ENCODE data around the gene MLXIP.
"Not testable (repeated sequence)": the region's sequence is repeated elsewhere in the genome, so short reads cannot be mapped to it uniquely, and the experiment has no call there.

The MLXIP gene

DNA sequence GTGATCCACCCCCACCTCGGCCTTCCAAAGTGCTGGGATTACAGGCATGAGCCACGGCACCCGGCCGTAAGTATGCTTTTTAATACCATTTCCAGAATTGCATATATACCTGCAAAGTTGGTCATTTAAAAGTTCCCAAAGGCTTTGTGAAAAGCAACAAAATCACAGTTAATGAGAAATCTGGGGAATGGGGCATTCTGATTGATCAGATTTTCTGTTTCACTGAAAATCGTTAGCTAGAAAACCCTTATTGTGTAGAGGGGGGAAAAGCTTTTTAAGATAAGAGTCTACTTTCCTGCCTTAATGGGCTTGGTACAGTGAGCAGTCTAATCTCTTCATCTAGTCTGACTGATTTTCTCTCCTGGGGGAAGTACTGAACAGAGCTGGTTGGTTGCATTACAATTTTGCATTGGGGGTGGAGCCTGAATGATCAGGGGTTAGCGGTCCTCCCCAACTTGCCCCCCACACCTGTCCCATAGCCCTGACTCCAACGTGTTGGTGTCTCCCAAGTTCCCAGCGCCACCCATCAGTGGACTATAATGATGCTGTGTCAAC, 71.6 kb downstream of the MLXIP start:
- DNase-seq: no peak

DNA sequence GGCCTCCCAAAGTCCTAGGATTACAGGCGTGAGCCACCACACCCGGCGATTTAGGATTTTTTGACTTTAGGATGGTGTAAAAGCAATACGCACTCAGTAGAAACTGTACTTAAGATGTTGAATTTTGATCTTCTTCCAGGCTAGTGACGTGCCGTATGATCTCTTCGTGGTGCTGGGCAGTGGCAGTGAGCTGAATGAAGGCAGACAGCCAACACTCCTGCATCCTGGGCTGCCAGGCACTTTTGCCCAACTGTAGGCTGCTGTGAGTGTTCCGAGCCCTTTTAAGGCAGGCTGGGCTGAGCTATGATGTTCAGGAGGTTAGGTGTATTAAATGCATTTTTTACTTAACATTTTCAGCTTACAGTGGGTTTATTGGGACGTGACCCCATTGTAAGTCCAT, 74.2 kb downstream of the MLXIP start:
- DNase-seq: no peak

DNA sequence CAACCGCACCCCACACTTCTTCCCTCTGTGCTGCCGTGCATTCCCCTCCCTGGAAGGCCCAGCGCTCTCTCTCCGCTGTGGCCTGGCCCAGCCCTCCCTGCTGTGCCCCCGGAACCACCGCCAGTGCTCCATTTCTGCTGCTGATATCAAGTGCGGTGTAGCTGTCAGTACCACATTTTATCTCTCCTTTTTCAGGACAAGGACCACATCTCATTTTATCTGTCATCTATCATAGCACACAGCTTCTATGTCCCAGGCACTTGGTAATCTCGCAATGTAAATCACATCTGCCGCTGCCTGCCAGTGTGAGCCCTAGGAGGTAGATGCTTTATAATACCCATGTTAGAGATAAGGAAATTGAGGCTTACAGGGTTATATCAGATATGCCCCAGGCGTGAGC, 77.1 kb downstream of the MLXIP start:
- DNase-seq: no peak

DNA sequence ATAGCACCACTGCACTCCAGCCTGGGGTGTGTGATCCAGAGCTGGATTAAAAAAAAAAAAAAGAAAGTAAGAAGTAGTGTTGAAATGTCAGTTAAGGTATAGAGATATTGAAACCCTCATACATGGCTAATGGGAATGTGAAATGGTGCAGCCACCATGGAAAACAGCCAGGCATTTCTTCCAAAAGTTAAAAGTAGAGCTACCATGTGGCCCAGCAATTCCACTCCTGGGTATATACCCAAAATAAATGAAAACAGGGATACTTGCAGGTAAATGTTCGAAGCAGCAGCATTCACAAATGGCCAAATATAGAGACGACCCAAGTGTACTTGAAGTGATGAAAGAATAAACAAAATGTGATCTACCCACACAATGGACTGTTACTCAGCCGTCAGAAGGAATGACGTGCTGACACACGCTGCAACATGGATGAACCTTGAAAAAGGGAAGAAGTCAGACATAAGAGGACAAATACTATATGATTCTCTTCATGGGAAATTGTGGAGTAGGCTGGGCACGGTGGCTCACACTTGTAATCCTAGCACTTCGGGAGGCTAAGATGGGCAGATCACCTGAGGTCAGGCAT, 80.2 kb downstream of the MLXIP start:
- no peak for DNase-seq

DNA sequence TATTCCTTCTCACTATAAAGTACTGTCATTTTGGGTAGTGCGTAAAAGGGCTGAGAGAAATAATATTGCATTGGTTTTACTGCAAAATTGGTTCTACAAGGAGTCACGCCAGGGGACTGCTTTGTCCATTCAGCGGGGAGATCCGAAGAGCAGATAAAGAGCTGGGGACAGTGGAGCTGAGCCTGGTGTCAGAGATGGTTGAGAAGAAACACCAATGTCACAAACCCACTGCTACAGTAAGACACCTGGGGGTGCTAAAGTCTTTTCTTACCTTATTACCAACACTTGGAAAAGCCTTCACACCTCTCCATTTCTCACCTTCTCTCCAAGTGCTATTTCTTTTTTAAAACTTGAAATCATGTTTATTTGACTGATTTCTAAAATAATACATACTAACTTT, 81.3 kb downstream of the MLXIP start:
- DNase-seq: no peak

DNA sequence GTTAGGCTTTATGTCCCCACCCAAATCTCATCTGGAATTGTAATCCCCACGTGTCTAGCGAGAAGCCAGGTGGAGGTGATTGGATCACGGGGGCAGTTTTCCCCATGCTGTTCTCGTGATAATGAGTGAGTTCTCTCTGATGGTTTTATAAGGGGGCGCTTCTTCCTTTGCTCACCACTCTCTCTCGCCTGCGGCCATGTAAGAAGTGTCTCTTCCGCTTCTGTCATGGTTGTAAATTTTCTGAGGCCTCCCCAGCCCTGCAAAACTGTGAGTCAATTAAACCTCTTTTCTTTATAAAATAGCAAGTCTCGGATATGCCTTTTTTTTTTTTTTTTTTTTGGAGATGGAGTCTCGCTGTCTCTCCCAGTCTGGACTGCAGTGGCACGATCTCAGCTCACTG, 82.2 kb downstream of the MLXIP start:
- DNase-seq: no peak

DNA sequence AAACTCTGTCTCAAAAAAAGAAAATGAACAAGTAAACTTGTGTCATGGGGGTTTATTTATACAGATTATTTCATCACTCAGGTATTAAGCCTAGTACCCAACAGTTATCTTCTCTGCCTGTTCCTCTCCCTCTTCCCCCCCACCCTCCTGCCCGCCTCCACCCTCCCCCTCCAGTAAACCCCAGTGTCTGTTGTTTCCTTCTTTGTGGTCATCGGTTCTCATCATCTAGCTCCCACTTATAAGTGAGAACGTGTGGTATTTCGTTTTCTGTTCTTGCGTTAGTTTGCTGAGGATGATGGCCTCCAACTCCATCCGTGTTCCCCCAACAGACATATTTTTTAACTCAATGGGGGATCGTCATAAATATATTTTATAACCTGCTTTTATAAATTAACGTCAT, 83.1 kb downstream of the MLXIP start:
- no peak for DNase-seq

DNA sequence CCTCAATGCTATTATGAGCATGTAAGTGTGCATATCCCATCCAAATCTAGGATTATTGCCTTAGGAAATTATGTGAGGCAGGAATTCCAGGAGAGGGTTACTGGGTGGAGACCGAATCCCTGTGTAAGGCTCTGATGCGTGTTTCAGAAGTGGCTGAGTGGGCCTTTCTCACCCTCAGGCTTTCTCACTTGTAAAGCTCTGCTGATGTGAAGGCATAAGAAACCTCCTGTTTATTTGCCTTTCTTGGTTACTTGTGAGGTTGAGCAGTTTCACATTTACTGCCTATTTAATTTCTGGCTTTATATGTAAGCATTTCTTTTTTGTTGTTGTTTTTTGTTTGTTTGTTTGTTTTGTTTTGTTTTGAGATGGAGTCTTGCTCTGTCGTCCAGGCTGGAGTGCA, 84.4 kb downstream of the MLXIP start:
- DNase-seq: no peak

DNA sequence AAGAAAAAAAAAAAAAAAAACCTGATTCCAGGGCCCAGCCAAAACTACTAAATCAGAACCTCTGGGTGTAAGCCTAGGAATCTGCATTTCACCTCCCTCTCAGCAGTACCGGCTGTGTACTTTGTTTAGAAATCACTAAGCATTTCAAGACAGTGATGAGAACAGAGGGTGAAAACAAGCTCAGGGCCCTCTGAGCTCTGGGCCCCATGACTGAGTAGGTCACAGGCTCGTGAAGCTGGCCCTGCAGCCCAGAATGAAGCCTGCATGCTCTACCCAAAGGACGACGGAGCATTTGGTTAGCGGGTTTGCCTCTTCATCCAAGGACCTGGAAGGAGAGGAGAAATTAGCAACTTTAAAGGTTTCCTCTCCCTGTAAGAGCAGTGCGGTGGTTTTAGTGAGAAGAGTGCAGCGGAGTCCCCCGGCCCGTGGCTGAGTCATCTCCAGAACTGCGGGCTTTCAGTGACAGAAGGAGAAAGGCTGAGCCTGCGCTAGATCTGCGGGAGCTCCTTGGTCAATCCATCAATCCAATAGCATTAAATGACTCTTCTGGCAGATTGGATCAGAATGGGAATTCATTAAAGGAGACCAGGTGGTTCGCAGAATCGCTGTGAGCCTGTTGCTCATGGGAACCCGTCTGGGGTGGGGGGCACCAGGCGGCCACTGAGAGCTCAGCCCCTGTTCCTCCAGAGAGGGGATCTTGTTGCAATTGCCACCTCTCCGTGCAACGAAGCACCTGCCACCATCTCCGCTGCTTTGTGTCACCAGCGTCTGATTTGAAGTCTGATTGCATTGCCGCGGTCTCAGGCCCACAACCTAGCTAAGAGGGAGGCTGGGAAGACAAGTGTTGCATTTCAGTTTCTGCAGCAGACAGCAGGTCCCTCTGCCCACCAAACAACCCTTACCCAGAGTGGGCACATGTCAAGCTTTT, 88.1 kb downstream of the MLXIP start:
- peak; percentile 51 to 61 for DNase-seq

DNA sequence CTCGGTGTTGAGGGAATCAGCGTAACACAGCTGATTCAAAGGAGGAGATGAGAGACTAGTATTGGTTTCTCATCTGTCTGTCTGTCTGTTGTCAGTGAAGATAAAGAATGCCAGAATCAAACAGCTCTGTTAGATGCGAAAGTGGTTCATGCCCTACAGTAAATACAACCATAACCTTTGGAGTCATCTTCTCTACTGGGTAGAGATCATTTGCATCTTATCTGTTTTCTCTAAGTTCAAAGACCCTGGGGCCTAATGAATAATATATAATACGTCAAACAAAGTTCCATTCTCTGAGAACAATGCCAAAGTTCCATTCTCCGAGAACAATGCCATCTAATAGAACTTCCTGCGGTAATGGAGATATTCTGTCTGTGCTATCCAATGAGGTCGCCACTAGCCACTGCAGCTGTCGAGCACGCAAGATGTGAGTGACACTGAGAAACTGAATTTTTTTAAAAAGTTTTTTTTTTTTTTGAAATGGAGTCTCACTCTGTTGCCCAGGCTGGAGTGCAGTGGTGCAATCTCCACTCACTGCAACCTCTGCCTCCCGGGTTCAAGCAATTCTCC, 88.9 kb downstream of the MLXIP start:
- DNase-seq: no peak

DNA sequence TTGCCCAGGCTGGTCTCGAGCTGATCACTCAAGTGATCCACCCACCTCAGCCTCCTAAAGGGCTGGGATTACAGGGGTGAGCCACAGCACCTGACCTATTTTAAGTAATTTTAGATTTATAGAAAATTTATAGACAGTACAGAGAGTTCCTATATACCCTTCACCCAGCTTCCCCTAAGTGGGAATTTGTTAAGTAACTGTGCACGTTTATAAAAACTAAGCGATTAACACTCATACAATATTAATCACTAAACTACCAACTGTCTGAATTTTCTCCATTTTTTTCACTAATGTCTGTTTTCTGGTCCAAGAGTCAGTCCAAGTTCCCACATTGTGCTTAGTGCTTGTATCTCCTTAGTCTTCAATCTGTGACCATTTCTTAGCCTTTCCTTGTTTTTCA, 89.9 kb downstream of the MLXIP start:
- no peak for DNase-seq

DNA sequence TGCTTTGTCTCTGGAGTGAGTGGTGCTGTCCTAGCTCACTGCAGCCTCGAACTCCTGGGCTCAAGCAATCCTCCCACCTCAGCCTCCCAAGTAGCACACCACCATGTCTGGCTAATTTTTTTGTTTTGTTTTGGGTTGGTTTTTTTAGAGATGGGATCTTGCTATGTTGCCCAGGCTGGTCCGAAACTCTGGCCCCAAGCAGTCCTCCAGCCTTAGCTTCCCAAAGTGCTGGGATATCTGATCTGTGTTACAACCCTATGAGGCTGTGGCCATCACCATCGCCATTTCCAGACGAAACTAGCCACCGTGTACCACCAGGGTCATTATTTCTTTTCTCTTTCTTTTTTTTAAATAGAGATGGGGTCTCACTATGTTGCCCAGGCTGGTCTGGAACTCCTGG, 92.8 kb downstream of the MLXIP start:
- no peak for DNase-seq

DNA sequence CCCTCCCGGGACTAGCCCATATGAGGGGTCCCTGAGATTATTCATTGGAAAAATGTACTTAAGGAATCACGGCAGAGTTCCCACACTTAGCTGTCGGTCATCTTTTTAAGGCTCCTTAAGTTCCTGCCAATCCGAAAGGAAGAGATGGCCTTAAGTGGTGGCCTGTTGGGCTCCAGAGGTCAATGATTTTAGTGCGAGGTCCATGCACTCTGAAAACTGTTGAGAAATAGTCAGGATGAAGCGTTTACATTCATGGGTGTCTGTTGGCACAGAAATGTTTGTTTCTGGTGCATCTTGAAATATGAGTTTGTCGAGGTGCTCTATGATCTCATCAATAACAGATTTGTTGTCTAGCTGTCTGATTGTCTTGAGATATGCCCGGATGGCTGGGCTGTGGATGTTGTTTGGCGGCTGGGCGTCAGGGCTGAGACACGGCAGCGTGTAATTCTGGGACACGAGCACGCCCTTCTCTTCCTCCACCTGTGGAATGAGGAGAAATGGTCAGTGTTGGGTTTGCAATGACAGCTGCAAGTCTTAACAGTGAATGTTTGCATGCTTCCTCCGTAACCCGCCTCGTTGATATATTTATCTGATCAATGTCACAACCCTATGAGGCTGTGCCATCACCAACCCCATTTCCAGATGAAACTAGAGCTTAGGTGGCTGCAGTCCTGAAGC, 93.8 kb downstream of the MLXIP start:
- no peak for DNase-seq

DNA sequence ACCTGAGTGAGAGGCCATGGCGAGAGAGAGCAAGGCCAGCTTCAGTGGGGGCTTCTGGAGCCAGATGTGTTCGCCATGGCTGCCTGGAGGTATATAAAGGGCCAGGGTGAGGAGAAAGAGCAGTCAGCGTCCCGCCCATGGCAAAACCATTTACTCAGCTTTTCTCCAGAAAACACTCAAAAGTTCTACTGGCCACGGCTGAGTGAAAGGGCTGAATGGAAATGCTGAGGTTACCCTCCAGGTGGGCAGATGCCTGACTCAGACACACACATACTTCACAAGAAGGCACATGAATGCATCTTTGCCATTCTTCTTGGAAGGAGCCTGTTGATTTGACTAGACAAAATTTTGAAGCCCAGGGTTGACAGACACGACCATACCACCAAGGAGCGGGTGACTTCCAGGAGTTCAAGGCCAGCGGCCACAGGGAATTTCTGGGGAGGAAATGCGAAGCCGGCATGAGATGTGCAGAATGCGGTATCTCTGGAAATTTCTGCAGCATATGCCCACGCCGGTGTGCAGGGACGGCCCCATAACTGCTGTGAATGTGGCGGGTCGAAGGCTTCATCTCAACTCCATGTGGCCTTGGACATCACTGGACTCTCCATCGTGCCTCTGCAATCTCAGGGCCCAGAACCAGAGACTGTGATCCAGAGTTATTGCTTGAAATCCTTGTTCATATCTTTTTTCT, 95.7 kb downstream of the MLXIP start, which contains the start of gene IL31:
Gene IL31 (minus strand): TSS at position 67 of the 691 bp plus-strand sequence. CDS start 49 bp downstream, at position 18.
- peak in 1 of 2 donors; percentile 20 for DNase-seq

DNA sequence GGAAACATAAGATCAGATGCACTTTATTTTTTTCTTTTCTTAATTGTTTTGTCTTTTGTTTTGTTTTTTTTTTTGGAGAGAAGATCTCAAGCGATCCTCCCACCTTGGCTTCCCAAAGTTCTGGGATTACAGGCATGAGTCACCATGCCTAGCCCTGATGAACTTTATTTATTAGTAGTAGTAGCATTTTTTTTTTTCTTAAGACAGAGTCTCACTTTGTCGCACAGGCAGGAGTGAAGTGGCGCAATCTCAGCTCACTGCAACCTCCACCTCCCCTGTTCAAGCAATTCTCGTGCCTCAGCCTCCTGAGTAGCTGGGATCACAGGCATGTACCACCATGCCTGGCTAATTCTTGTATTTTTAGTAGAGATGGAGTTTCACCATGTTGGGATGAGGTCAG, 97.9 kb downstream of the MLXIP start:
- not testable (repeated sequence) for DNase-seq

DNA sequence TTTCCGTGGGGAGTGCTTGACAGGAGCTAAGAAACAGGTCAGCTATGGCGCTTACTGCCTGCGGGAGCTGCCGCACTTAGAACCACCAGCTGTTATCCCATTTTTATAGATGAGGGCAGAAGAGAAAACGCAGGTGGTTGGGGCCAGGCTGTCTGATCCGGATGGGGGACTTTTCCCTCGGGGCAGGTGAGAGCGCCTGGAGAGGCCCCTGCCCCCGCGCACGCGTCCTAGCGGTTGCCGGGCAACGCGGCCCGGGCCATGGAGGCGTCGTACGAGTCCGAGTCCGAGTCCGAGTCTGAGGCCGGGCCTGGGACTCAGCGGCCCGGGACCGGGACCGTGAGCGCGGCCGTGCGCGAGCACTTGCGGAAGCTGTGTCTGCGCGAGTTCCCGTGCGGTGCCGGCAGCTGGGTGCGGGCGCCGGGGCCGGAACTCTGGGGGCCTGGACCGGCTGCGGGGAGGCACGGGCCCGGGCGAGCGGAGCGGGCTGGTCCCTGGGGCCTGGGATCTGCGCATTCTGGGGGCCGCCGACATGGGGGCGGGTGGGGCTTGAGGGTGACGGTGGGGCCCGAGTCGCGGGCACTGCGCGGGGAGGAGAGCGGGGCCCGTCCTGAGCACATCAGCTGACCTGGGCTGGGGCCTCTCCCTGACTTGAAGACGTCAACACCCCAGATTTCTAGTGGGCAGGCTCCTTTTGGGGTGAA, 104.5 kb downstream of the MLXIP start, which contains the start of gene LRRC43:
Gene LRRC43 (plus strand): TSS at position 237 of the 701 bp plus-strand sequence. CDS start 22 bp downstream, at position 259.
- peak; percentile 42 to 46 for DNase-seq

DNA sequence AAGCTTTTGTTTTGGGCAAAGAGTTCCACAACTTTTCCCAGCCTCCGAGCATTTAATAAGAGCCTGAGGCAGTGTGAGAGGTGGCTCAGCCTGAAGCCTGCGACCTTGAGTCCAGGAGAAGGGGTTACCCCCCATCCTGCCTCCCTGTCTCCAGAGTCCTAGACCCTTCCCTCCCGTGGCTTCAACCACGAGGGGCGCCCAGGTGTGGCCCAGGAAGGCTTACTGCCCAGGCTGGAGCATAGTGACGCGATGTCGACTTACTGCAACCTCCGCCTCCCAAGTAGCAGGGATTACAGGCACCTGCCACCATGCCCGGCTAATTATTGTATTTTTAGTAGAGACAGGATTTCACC, 105.0 kb downstream of the MLXIP start:
- DNase-seq: no peak

DNA sequence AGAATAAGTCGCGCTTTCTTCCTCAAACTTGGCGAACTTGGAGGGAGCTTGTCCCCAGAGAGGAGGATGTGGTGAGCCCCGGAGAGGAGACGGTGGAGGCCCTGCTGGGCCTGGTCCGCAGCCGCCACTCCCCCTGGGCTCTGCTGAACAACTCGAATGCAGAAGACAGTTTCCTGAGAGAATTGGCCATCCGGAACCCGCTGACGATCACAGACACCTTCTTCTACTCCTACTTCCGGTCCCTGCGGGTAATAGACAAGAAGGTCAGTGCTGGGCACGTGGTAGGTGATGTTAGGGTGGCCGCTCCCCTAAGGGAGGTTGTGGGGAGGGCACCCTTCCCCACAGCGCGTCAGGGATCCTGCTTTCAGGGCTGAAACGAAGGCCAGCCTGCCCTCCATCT, 106.0 kb downstream of the MLXIP start:
- no peak for DNase-seq

DNA sequence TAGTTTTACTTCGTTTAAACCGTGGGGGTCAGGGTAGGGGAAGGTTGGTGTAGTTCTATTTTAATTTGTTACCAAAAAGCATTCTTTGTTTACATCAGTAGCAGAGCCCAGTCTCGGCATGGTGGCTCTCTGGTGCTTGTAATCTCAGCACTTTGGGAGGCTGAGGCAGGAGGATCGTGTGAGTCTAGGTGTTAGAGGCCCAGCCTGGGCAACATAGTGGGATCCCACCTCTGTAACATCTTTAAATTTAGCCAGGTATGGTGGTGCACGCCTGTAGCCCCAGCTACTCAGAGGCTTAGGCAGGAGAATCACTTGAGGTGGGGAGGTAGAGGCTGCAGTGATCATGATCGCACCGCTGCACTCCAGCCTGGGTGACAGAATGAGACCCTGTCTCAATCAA, 106.5 kb downstream of the MLXIP start:
- no peak for DNase-seq

DNA sequence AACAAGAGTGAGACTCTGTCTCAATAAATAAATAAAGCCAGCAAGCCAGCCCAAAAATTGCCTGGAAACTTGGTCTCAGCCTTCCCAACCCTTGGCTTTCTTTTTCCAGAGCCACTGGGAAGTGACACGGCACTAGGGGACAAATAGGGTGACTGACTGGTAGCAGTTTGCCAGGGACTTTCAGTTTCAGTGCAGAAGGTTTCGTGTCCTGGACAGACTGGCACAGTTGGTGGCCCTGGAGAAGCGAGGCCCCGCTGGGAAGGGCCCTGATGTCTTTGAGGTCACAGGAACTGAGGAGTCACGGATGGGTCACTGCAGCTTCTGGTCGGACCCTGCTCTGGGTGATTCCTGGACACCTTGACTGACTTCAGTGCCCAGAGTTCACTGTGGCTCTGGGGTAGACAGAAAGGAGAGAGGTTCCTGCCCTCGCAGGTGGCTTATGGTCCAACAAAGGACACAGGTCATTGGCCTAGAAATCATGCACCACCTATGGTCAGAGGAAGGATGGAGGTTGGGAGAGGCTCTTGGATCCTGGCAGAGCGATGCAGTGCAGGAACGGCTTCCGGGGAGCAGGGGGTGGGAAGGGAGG, 107.0 kb downstream of the MLXIP start:
- DNase-seq: no peak

DNA sequence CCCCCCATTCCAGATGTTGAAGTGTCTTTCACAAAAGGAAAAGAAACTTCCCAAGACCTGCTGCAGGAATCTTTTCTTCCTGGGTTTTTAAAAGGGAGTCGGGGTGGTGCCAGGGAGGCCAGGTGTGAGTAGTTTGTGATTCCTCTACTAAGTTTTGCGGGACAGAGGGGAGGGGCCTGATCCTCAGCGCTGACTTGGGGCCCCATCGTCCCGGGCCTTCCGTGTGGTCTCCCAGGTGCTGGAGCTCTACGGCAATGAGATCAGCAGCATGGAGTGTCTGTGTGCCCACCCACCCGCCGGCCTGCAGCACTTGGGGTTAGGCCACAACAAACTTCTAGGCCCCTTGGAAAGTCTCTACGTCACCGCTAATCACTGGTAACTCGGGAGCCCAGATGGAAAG, 108.9 kb downstream of the MLXIP start:
- no peak for DNase-seq

Measured in stimulated activated CD4-positive, alpha-beta T cell treated with anti-CD3 and anti-CD28 coated beads, Interleukin-2, amount 100 ng/mL, for 24 hours (primary cell).